ENCODE data around the gene AFMID.

- TF ChIP-seq CTCF (IDR thresholded peaks at IDR 0.05; ENCODE audit: borderline replicate concordance, extremely low read depth, low read length, poor library complexity, severe bottlenecking) (no peak), EZH2 (IDR thresholded peaks at IDR 0.05; ENCODE audit: borderline replicate concordance, low read depth, low read length, severe bottlenecking) (no peak)
Observed at GRCh38 chr17:78230252-78230962, 43.2 kb downstream of the AFMID start.
